Ovary (tissue), 9 donors: Measurements from ENCODE around the gene SETBP1. TPM values are rescaled to one million over a fixed set of nuclear protein-coding genes. Genes with fewer than 3 reads are reported as not detected.
A peak's percentile ranks its signal among the peaks of the same experiment; 100 is the strongest.

Experiments used
- DNase-seq, 5 donors: peaks; one replicate each; pipeline ENCODE4 v3.0.0-alpha.2; 2019 to 2020
- H3K27ac ChIP-seq, 2 donors: fragments of 200-600 bp; one replicate each; pipeline versions ENCODE4 v1.5.1 to v1.8.0; 2019 to 2022
- H3K27me3 ChIP-seq: fragments of 200-600 bp; one replicate; pipeline ENCODE4 v1.8.0; 2022
- H3K36me3 ChIP-seq: fragments of 200-600 bp; sonication (generic); one replicate; pipeline ENCODE4 v1.5.1; 2019
- H3K4me1 ChIP-seq: one replicate; pipeline ENCODE4 v1.8.1; 2013; ENCODE audit warnings: mild to moderate bottlenecking, moderate library complexity; ENCODE audit not compliant: insufficient read depth
- H3K4me3 ChIP-seq: fragments of 200-600 bp; sonication (generic); one replicate; pipeline ENCODE4 v1.5.1; 2017
- H3K9me3 ChIP-seq, 2 donors: fragments of 200-600 bp in 1 of 2; sonication (generic) in 1 of 2; one replicate each; pipeline versions ENCODE4 v1.5.1 to v1.8.1; 2013 to 2019; ENCODE audit warnings: mild to moderate bottlenecking in 1 of 2, moderate library complexity in 1 of 2
- CTCF ChIP-seq, 3 donors: fragments of 450-650 bp in 2 of 3; fragments of 200-600 bp in 1 of 3; IDR thresholded peaks; one replicate each; pipeline versions ENCODE4 v1.5.1 to v1.8.0; 2016 to 2022; ENCODE audit warnings: antibody characterized with exemption in 3 of 3, mild to moderate bottlenecking in 1 of 3
- EP300 ChIP-seq: sonication (generic); formaldehyde crosslinking; IDR thresholded peaks from one replicate; pipeline ENCODE4 v1.6.1; 2017; ENCODE audit warnings: antibody characterized with exemption
- POLR2A ChIP-seq: fragments of 450-650 bp; IDR thresholded peaks from one replicate; pipeline ENCODE4 v1.6.1; 2017; ENCODE audit warnings: antibody characterized with exemption, mild to moderate bottlenecking, moderate library complexity
- WGBS, 3 donors: extraction: QIAGEN DNeasy Blood & Tissue Kit in 1 of 3; methylation state at CpG; one replicate each; pipeline versions ENCODE4 v1.1.5 to v1.1.7; 2013 to 2017; 5-methylcytosine and 5-hydroxymethylcytosine counted together
- intact Hi-C, 4 donors: fragments of 100-400 bp; cut with DNase I; formaldehyde crosslinking; loops; one replicate each; pipeline versions ENCODE4 v1.11.0 to v1.15.1; 2022 to 2023
- polyA plus RNA-seq, 2 donors: library from polyadenylated mRNA; stranded (reverse); fragments of 200-250 nt in 1 of 2; fragments of 350-450 nt in 1 of 2; fragmentation: Illumina TruSeq in 1 of 2; extraction: RNeasy Lipid Tissue Mini Kit (QIAGEN cat#74804) in 1 of 2; gene quantifications; one replicate each; pipeline ENCODE4 v1.2.3, GENCODE V29; 2013 to 2014
- total RNA-seq, 7 donors: library from RNA; depleted of rRNA in 2 of 7; stranded (reverse); fragments of >200 nt in 2 of 7; fragmentation: NEBNext Ultra II Directional in 3 of 7; extraction: Animal tissue kit (Norgen Biotek cat#: 25700) in 3 of 7; gene quantifications; one replicate each; pipeline versions ENCODE4 v1.1.0 to v1.2.4, GENCODE V29; 2016 to 2023
- donor health status: DM: no; HTN: no; CAD: no; lungs with moderate emphysema.
- donor health status: DM: no; HTN: no; CAD: no.
- donor health status: Bipolar disorder and iron deficiency.
- donor health status: DM: yes; HTN: yes; CAD: no.
- donor health status: DM: no; HTN: no; CAD: no.
- donor health status: DM: yes; HTN: yes; CAD: no.

SETBP1 gene
- total and polyA plus RNA-seq, 9 donors, result 7.8 to 53.7 (median 28.4) TPM

DNA sequence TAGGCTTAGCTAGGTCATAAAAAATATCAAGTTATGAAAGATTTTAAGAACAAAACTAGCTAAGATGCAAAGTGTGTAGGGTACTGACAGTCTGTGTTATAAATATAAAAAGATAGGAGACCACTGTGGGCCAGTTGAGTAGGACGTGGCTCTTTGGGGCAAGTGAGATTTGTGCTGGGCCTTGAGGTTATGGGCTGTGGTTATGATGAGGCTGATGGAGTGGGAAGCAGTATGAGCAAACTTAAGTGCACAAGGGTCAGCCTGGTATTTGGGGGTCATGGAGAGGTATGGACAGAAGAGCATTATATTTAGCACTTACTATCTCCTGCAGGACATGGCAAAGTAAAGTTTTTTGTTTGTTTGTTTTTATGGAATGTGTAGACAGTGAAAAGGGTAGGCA, 70.1 kb downstream of the SETBP1 start:
- no peaks in the 10 kb centered on the region for H3K9me3 ChIP-seq
- intact Hi-C loops, result no loop called here
- no peak overlapping the region for H3K4me3 ChIP-seq
- no peak for DNase-seq
- no peaks in the 10 kb centered on the region for H3K27me3 ChIP-seq
- no peak overlapping the region for H3K27ac ChIP-seq
- H3K36me3 ChIP-seq, result no peaks in the 10 kb centered on the region
- peaks cover 6% of the 10 kb centered on the region for H3K4me1 ChIP-seq
- 91 to 95% (median 92%) methylated on average over 1 of the region's 1 CpG for WGBS, 3 donors
- no peak for TF ChIP-seq EP300
- no peak for TF ChIP-seq POLR2A
- TF ChIP-seq CTCF (IDR thresholded peaks at IDR 0.05), result no peak

DNA sequence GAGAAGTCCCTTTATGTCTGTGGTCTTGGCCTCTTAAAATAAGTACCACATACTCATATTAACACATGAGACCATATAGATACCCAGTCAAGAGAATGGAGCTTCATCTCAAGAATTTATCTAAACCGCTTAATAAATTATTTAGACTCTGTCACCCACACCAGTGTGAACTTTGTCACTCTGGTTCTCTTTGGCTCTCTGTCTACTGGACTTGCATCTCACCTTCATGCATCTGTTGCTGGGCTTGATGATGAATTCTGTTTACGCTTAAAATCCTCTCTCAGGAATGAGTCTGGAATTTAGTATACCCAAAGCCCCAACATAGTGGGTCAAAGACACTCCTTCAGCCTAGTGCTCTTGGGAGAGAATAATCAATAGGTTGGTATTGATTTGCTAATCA, 73.9 kb downstream of the SETBP1 start:
- Histone ChIP-seq H3K4me1 (no peaks in the 10 kb centered on the region), H3K27me3 (no peaks in the 10 kb centered on the region), H3K27ac (no peak overlapping the region), H3K9me3 (no peaks in the 10 kb centered on the region), H3K4me3 (no peak overlapping the region), H3K36me3 (no peaks in the 10 kb centered on the region)
- no peak for DNase-seq
- TF ChIP-seq EP300, result no peak
- intact Hi-C loops, result no loop called here
- whole genome bisulfite sequencing, 3 donors, result 97 to 99% (median 98%) methylated on average over 2 of the region's 2 CpGs

DNA sequence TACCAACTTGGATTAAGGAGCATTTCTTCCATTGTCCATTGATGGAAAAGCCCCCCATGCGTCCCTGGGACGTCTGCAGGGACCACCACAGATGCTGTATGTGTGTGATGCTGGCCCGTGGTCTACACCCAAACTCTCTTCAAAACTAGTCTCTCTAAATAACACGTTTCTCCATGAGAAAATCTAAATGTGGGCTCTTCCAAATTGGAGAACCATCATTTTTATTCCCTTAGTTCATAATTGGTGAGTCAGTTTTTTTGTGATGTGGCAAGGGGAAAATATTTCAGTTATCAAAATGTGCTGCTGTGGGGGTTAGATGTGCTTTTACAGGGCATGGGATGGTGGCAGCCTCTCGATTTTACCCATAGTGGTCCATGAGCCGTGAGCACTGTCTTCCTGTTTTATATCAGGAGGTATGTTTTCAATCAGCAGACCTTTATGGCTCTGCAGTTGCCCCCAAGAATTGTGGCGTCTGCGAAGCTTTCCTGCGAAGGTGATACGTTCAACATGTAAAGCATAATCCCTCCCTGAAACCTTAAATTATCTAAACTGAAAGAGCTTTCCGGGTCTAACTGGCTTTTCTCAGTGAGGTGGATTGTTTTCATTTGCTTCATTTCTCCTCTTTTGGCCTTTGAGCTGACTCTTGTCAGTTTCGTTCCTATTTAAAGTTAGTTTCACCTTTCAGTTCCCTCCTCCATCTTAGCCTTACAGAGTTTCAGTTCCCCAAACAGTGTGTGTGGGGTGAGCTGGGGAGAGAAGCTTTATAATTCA, 78.4 kb downstream of the SETBP1 start:
- H3K36me3 ChIP-seq, result no peaks in the 10 kb centered on the region
- no peak overlapping the region for H3K27ac ChIP-seq
- H3K4me3 ChIP-seq, result no peak overlapping the region
- no peak for DNase-seq
- H3K4me1 ChIP-seq, result no peaks in the 10 kb centered on the region
- H3K9me3 ChIP-seq, result no peaks in the 10 kb centered on the region
- intact Hi-C loops, result no loop called here
- no peaks in the 10 kb centered on the region for H3K27me3 ChIP-seq
- WGBS, 3 donors, result 68 to 74% (median 71%) methylated on average over 12 of the region's 12 CpGs
- TF ChIP-seq POLR2A (no peak), CTCF (IDR thresholded peaks at IDR 0.05) (no peak), EP300 (no peak)

DNA sequence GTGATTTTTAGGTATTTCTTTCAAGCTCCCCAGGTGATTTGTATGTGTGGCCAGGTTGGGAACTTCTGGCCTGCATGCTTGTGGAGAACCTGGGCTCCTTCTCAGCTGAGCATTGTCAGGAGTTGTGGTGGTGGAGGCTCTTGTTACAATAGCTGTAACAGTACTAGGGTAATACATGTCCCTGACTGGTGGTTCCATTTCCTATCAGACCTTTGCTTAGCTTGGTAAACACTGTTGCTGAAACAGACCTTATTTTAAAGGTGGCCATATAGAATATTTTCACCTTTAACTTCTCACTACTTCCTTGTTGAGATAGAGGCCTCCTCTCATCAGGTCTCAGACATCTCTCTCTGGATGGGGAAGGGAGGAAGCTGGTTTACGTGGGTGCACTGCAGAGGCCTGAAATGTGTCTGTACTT, 79.2 kb downstream of the SETBP1 start:
- DNase-seq, result no peak
- H3K27me3 ChIP-seq, result no peaks in the 10 kb centered on the region
- H3K27ac ChIP-seq, result no peak overlapping the region
- peaks cover 3% of the 10 kb centered on the region for H3K4me1 ChIP-seq
- 85 to 97% (median 96%) methylated on average over 1 of the region's 1 CpG for WGBS, 3 donors
- no peak overlapping the region for H3K4me3 ChIP-seq
- H3K36me3 ChIP-seq, result no peaks in the 10 kb centered on the region
- TF ChIP-seq CTCF (IDR thresholded peaks at IDR 0.05) (no peak), POLR2A (no peak), EP300 (no peak)
- intact Hi-C loops, result no loop called here
- H3K9me3 ChIP-seq, result no peaks in the 10 kb centered on the region

DNA sequence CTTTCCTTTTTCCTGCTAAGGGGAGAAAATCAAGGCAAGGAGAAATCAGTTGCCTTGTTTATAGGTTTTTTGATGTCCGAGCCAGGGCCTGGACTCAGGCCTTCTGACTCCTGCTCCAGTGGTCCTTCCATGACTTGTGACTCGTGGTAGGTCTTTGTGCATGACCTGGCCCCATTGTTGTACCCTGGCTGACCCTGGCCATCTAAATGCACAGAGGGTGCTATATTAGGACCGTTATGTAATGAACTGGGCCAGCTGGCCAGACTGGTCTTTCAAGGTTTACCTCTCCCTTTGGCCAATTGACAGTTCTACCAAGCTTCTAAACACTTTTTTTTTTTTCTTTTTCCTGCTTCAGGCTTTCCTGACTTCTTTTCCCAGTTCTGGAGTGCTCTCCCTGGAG, 81.1 kb downstream of the SETBP1 start:
- Histone ChIP-seq H3K36me3 (no peaks in the 10 kb centered on the region), H3K4me1 (peaks cover 10% of the 10 kb centered on the region), H3K27ac (no peak overlapping the region), H3K4me3 (no peak overlapping the region), H3K9me3 (no peaks in the 10 kb centered on the region), H3K27me3 (no peaks in the 10 kb centered on the region)
- intact Hi-C loops, result no loop called here
- TF ChIP-seq POLR2A (no peak), EP300 (no peak), CTCF (IDR thresholded peaks at IDR 0.05) (no peak)
- 36 to 83% (median 50%) methylated on average over 3 of the region's 3 CpGs for WGBS, 3 donors
- peak in 2 of 5 donors; percentile 36 to 39 for DNase-seq
